GM20000 (cell line): ENCODE results near the gene MS4A4A.

Experiments used
- DNase-seq: peaks from one replicate; pipeline ENCODE4 v3.0.0; 2012; ENCODE audit warnings: low spot score
- CTCF ChIP-seq: IDR thresholded peaks from 2 replicates; pipeline ENCODE4 v1.5.1; 2012; ENCODE audit warnings: mild to moderate bottlenecking, control low read depth; ENCODE audit errors: extremely low read depth, missing control alignments

MS4A4A gene

GRCh38 chr11:60252213-60253108 lies 28.0 kb upstream of the MS4A4A start:
- no peak for TF ChIP-seq CTCF
- no peak for DNase-seq

DNA sequence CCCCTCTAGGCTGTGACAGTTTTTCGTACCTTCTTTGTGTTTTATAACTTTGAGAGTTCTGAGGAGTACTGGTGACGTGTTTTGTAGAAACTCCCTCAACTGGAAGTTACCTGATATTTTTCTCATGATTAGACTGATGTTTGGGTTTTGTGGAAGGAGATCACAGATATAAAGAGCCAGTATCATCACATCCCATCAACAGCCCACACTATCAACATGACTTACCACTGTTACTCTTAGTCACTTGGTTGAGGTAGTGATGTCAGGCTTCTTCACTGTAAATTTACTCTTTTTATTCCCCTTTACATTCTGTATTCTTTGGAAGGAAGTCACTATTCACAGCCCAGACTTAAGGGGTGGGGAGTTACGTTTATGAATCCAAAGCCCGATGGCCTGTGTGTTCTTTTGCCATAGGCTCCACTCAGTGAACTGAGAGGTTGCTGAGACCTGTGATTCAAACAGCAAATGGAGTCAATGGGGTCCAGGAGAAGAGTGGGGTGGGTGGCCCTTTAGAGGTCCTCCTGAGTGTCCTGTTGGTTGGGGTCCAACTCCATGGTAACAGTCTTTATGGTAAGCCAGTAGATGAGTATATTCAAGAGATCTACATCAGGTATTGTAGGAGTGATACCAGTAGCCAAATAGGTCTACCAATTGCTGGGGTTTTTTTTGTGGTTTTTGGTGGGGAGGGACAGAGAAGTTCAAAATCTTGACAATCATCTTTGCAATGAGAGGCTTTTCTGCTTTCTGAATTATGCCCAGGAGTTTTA lies 22.3 kb upstream of the MS4A4A start:
- no peak for DNase-seq
- no peak for TF ChIP-seq CTCF

DNA sequence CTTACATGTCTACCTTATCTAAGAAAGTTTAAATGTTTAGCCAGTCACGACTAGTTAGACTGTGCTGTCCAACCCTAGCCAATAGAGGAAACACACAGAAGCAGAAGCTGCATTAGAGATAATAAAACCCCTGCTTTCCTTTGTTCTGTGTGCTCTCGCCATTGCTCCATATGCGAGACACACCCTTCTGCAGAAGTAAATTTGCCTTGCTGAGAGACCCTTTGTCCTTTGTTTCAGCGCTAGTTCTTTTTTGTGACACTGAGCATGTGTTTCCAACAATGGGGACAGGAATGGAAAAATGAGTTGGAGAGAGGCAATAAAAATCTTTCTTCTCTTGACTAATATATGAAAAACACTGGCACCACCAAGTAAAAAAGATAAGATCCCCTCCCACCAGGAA lies 19.5 kb upstream of the MS4A4A start:
- DNase-seq = no peak
- no peak for TF ChIP-seq CTCF

DNA sequence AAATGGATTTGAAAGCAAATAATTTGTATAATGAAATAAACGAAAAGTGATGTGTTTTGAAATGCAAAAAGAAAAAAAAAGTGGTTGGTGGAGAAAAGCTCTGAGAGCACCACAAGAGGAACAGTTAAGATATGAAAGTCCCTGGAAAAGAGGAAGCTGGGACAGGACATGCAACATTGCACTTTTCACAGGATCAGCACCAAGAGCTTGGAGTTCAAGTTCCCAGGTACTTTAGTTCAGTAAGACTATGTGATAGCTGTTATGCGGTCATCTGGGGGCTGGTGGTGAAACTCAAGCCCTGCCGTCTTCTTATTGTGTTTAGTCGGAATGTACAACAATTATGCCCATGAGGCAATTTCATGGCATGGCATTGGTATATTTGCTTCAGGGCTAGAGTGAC lies 17.1 kb upstream of the MS4A4A start:
- TF ChIP-seq CTCF = no peak
- DNase-seq = no peak

DNA sequence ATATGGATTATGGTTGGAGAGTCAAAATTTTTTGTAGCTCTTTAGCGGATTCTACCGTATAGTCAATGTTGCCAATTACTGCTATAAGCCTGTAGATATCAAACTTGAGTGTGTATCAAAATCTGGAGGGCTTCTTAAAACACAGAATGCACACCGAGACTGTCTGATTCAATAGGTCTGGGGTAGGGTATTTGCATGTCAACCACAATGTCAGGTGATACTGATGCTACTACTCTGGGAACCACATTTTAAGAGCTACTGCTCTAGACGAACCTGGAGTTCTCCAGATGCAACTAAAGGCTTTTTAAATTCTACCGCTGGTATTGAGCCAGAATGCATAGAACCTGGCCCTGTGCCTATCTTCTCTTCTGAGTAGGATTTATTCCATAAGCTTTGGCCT lies 15.8 kb upstream of the MS4A4A start:
- no peak for TF ChIP-seq CTCF

GRCh38 chr11:60265373-60266214 lies 14.9 kb upstream of the MS4A4A start:
- peak; percentile 39 for TF ChIP-seq CTCF
- peak; percentile 45 for DNase-seq

More for the DNA sequence above, 15.8 kb upstream of the MS4A4A start:
- DNase-seq = no peak
